Bronchial epithelial cell (primary cell): Measurements from ENCODE around the gene ABHD2. TPM values are rescaled to one million over a fixed set of nuclear protein-coding genes. Genes with fewer than 3 reads are reported as not detected.
"Not testable (repeated sequence)": the region's sequence is repeated elsewhere in the genome, so short reads cannot be mapped to it uniquely, and the experiment has no call there.

Experiments used
- DNase-seq: peaks from one replicate; pipeline ENCODE4 v3.0.0-alpha.2; 2010; ENCODE audit warnings: low read depth
- FAIRE-seq: peaks from 2 replicates; lab custom pipeline; 2011; peaks lifted over from hg19 to GRCh38; lab: Jason Lieb, UNC
- H3K27me3 ChIP-seq: 2 replicates; pipeline ENCODE4 v1.5.1; 2011; ENCODE audit warnings: low read length; ENCODE audit not compliant: control insufficient read depth, insufficient read depth
- H3K36me3 ChIP-seq: 2 replicates; pipeline ENCODE4 v1.5.1; 2011; ENCODE audit warnings: low read length; ENCODE audit not compliant: control insufficient read depth, insufficient read depth
- H3K4me3 ChIP-seq: 2 replicates; pipeline ENCODE4 v1.5.1; 2011; ENCODE audit warnings: mild to moderate bottlenecking, low read depth, low read length, control low read depth
- total RNA-seq: library from RNA; depleted of rRNA; stranded (reverse); fragments of >200 nt; gene quantifications from 2 replicates; pipeline ENCODE4 v1.2.1, GENCODE V29; 2014
- TF ChIP-seq, protein P1 (sequence below): IDR thresholded peaks from 2 replicates; pipeline ENCODE4 v1.5.1; 2011; ENCODE audit warnings: mild to moderate bottlenecking, moderate library complexity, low read length, control low read depth, inconsistent platforms; ENCODE audit not compliant: insufficient read depth, severe bottlenecking

Gene ABHD2
- total RNA-seq, 1 donor from 2014 or later, result 35.5 TPM

DNA sequence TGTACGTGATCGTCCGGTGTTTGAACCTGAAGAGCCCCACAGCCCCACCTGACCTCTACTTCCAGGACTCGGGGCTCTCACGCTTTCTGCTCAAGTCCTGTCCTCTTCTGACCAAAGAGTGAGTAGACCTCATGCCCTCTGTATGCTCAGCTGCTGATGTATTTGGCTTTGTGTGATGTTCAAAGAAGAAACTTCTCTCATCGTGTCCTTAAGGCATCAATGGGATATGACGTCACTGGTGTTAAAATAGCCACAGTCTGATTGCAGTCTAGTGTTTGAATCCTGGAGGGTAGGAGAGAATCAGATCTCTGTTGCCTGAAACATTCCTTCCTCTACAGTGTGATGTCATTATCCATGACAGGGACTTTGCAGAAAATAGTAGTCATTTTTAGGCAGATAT lies 28.1 kb downstream of the ABHD2 start:
- H3K4me3 ChIP-seq, result no peak overlapping the region
- TF ChIP-seq, protein P1, sequence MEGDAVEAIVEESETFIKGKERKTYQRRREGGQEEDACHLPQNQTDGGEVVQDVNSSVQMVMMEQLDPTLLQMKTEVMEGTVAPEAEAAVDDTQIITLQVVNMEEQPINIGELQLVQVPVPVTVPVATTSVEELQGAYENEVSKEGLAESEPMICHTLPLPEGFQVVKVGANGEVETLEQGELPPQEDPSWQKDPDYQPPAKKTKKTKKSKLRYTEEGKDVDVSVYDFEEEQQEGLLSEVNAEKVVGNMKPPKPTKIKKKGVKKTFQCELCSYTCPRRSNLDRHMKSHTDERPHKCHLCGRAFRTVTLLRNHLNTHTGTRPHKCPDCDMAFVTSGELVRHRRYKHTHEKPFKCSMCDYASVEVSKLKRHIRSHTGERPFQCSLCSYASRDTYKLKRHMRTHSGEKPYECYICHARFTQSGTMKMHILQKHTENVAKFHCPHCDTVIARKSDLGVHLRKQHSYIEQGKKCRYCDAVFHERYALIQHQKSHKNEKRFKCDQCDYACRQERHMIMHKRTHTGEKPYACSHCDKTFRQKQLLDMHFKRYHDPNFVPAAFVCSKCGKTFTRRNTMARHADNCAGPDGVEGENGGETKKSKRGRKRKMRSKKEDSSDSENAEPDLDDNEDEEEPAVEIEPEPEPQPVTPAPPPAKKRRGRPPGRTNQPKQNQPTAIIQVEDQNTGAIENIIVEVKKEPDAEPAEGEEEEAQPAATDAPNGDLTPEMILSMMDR, result no peak
- H3K27me3 ChIP-seq, result no peaks in the 10 kb centered on the region
- FAIRE-seq (no peak), DNase-seq (no peak)
- H3K36me3 ChIP-seq, result no peaks in the 10 kb centered on the region

DNA sequence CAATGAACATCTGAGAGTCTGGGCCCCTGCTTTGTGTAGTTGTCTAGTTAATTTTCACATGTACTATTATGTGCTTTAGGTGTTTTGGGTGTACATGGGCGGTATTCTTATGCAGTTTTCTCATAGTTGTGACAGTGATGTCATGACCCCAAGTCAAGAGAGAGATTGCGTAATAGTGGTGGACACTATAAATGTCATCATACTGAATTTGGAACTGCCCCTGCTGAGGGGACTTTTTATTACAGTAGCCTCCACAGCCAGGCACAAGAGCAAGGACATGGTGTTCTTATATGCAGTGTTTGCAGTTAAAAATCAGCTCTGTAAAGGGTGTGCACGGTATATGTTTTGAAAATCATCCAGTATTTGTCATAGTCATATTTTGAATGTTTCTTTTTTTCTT lies 29.5 kb downstream of the ABHD2 start:
- Histone ChIP-seq H3K27me3 (no peaks in the 10 kb centered on the region), H3K36me3 (no peaks in the 10 kb centered on the region), H3K4me3 (no peak overlapping the region)
- DNase-seq (no peak), FAIRE-seq (no peak)
- TF ChIP-seq, protein P1, result no peak

DNA sequence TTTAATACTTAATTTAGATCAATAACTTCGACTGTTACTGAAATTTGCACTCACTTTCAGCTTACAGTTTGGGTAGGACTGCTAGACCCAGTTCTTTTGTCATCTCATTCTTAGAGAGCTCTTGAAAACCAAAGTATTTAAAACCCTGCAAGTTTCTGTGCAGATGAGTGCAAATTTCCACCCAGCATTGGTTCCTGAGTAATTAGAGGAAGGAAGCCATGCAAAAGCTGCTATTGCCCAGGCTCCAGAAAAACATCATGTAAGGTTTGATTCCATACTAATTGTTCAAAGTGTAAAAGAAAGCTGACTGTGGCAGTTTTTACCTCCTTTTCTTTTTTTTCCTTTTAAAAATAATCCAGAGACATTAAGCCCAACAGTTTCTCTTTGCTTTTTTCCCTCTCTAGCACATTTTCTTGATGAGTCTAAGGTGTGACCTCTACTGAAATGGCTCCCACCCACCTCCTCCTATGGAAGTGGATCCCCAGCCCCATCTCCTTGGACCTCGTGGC lies 30.3 kb downstream of the ABHD2 start:
- no peak for DNase-seq
- Histone ChIP-seq H3K4me3 (no peak overlapping the region), H3K27me3 (no peaks in the 10 kb centered on the region), H3K36me3 (no peaks in the 10 kb centered on the region)
- TF ChIP-seq, protein P1, result no peak
- FAIRE-seq, result no peak

DNA sequence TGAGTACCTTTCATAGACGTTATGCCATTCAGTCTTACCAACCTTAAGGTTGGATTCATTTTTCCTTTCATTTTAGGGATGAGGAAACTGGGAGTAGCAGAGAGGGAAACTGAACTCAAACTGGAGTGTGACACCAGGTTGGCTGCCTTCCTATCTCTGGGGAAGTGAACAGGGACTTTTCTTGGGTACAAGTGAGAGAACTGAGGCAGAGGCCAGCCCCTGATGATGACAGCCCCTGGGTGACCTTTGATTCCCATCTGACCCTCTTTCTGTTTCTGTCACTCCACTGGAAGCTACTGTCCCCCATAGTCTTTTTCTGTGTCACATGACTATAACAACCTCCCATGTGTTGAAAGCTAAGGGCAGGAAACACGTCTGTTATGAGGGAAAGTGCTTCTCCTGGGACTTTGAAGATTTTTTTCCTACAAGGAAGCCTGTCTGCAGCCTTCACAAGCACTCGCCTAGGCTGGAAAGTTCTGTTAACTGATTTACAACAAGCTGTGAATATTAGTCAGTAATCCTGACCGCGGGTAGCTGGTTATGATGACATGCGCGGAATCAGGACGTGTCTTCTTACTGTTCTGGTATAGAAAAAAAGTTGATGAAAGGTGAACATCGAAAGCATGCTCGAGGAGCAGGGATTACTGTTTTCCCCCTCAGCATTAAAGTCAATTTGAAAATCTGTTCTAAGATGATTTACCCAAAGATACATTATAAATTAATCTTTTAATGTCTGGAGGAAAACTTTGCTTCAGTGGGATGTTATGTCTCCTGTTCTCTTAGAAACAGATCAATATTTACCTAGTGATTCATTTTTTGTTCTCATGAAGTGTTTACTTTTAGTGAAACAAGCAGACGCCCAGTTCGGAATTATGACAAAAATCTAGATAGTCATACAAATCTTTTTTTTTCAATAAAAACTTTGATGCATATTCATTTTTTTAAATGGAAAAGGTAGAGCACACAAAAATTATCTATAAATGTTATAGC lies 31.5 kb downstream of the ABHD2 start:
- TF ChIP-seq, protein P1, result no peak
- Histone ChIP-seq H3K36me3 (no peaks in the 10 kb centered on the region), H3K4me3 (no peak overlapping the region), H3K27me3 (no peaks in the 10 kb centered on the region)
- DNase-seq, result peak; percentile 95
- no peak for FAIRE-seq

DNA sequence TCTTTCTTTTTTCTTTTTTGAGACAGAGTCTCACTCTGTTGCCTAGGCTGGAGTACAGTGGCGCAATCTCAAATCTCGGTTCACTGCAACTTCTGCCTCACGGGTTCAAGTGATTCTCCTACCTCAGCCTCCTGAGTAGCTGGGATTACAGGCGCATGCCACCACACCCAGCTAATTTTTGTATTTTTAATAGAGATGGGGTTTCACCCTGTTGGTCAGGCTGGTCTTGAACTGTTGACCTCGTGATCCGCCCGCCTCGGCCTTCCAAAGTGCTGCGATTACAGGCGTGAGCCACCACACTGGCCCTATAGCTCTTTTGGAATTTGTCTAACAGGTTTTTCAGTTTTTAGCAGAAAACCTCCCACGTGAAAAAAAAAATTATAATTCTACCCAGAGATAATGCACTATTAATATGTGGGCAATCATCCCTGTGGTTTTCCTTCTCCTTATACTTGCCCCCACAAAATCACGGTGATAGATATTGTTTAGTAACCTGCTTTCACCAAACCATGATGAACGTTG lies 32.3 kb downstream of the ABHD2 start:
- not testable (repeated sequence) for H3K27me3 ChIP-seq, FAIRE-seq, H3K4me3 ChIP-seq, H3K36me3 ChIP-seq
- DNase-seq, result peak; percentile 64

DNA sequence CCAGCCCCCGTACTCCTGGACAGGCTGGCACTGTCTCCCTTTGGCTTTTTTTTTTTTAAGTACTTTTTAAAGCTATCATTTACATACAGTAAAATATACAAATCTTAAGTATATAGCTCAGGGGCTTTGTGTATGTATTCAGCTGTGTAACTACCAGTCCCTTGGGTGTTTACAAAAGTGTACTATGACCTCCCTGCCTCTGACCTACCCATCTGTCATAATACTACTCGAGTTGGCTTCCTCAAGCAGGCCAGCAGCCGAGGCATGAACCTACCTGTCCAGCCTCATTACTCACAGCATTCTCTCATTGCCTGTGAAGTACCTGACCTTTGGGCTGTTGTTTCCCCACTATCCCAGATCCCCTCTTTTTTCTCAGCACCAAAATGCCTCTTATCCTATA lies 33.2 kb downstream of the ABHD2 start:
- peak; percentile 98 for DNase-seq
- FAIRE-seq, result no peak
- Histone ChIP-seq H3K36me3 (no peaks in the 10 kb centered on the region), H3K27me3 (no peaks in the 10 kb centered on the region), H3K4me3 (no peak overlapping the region)
- TF ChIP-seq, protein P1, result no peak
